Measurements from ENCODE around the gene STARD5.

The STARD5 gene

DNA sequence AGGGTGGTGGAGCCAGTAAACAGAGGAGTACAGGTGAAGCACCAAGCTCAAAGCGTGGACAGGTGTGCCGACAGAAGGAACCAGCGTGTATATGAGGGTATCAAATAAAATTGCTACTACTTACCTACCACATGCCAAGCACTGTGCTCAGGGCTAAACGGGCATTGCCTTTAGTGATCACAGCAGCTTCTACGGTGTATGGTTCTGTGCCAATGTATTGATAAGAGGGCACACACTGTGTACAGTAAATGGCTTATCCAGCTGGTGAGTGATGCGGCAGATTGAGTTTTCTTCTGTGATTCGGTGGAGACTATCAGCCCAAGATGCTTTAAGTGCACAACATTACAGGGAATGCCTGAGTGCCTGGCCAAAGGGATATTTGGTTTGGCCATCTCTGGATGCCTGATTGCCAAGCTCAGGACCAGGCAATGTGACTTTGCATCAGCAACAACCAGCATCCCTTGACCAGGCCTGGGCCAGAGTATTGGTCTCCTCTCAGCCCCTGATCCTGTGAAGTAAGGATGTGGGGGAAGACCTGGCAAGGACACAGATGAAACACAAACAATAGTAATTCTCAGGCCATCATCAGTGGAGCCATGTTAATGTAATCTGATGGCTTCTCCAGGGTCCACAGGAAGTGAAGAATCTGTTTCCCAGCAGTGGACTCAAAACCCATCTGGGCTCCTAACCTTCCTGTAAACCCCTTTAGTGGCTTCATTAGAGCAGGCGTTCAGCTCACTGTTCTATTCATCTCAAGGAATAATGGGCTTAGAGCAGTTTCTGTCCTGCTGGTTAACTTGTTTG lies 14.1 kb downstream of the STARD5 start:
- DNase-seq = no peak

DNA sequence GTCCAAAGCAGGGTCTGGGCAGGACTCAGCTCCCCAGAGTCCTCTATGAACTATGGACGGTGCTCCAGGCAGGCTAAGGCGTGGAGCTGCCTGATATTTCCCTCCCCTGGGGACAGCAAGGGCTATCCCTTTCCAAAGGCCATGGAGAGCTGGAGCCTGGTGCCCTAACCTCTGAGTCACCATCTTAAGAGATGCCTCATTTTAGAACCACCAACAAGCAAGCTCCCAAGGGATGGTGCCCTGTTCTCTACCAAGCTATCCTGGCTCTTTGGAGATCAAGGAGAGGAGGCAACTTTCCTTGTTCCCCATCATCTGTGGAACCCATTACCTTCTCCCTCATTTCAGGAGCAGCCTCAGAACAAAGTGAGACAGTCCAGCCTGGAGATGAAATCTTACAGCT lies 15.7 kb downstream of the STARD5 start:
- DNase-seq = no peak

DNA sequence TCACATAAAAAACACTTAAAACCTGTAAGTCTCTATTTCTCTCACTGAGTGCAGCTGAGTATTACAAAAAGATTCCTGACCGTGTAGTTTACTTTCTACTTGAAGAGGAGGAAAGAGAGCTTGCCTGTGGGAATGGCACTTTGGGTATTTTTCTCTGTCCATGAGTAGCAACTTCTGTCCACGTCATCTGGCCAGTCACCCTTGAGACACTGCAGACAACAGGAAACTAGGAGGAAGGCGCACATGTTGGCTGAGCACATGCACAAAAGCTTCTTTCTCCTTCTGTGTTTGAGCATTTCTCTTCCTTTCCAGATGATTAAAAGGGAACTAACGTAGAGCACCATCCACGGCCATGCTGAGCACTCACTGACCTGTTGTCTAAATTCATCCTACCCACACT lies 19.7 kb downstream of the STARD5 start:
- DNase-seq = peak; percentile 38

GRCh38 chr15:81303244-81304225 lies 20.4 kb downstream of the STARD5 start:
- peak; percentile 2 for DNase-seq

GRCh38 chr15:81302701-81303109 lies 21.2 kb downstream of the STARD5 start:
- peak; percentile 87 for DNase-seq

GRCh38 chr15:81301815-81302399 lies 22.0 kb downstream of the STARD5 start:
- DNase-seq = peak; percentile 90

DNA sequence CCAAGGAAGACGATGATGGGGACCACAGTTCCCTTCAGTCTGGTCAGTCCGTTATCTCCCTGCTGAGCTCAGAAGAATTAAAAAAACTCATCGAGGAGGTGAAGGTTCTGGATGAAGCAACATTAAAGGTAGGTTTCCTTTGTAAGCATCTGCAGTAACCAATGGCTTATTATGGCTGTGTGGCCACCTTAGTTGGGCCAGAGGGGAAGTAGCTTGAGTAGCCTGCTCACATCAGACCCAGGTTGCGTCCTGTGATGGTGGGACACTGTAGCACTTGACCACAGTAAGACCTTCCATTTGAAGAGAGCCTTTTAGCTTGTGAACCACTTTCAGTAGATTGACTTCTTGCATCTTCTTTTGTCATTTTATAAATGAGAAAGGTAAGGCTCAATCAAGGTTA lies 22.6 kb downstream of the STARD5 start:
- DNase-seq = no peak

GRCh38 chr15:81299630-81300273 lies 24.2 kb downstream of the STARD5 start:
- no peak for DNase-seq

- DNase-seq = no peak
Measured at GRCh38 chr15:81299156-81299555, 24.8 kb downstream of the STARD5 start.

- DNase-seq = no peak
Measured at GRCh38 chr15:81298611-81299010, 25.3 kb downstream of the STARD5 start.

DNA sequence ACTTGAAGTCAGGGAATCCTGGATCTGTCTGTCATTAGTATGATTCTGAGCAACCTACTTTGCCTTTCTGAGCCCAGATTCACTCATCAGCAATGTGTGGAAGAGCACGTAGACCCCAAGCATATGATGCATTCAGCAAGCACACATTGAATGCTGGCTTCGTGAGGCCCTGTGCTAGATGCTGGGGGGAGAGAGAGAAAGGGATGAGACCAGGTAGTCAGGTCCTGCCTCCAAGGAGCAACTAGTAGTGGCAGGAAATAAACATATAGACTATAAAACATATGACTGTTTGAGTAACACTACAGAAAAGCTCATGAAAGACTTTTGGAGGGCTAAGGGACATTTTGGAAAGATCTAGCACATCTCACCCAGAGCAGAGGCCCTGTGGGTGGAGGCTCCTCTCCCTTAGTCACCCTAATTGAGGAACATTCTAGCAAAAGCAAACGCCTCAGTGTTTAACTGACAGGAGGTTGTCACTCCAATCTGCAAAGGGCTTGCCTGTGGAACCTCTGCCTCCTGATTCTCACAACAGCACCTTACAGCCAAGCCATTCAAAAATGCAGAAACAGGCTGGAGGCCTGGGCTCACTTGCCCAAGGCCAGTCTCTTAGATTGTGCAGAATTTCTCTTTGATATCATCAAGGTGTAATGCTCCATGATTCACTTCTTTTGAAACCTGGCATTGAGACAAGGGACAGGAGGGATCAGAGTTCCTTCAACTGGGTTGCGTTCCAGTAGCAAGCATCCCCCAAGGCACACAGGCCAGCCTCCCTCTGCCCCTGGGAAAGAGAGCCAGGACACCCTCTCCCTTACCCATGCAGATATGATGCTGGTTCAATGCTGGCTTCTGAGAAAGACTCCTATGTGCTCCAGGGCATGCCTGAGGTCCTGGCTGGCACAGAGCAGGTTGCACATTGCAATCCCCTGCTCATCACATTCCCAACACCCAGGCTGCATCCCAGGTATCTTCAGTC lies 26.1 kb downstream of the STARD5 start:
- peak; percentile 45 for DNase-seq

GRCh38 chr15:81297147-81297572 lies 26.8 kb downstream of the STARD5 start:
- no peak for DNase-seq

- DNase-seq = peak; percentile 97
Measured at GRCh38 chr15:81296673-81297072, 27.3 kb downstream of the STARD5 start.

GRCh38 chr15:81296186-81296585 lies 27.8 kb downstream of the STARD5 start:
- no peak for DNase-seq

- DNase-seq = peak; percentile 42
Measured at GRCh38 chr15:81295486-81296121, 28.3 kb downstream of the STARD5 start.

- no peak for DNase-seq
Measured at GRCh38 chr15:81294516-81294880, 29.4 kb downstream of the STARD5 start.

- DNase-seq = peak; percentile 91
Measured at GRCh38 chr15:81293728-81294515, 30.0 kb downstream of the STARD5 start.

- DNase-seq = no peak
Measured at GRCh38 chr15:81292523-81293001, 31.4 kb downstream of the STARD5 start.

GRCh38 chr15:81291916-81292522 lies 31.9 kb downstream of the STARD5 start:
- no peak for DNase-seq

DNA sequence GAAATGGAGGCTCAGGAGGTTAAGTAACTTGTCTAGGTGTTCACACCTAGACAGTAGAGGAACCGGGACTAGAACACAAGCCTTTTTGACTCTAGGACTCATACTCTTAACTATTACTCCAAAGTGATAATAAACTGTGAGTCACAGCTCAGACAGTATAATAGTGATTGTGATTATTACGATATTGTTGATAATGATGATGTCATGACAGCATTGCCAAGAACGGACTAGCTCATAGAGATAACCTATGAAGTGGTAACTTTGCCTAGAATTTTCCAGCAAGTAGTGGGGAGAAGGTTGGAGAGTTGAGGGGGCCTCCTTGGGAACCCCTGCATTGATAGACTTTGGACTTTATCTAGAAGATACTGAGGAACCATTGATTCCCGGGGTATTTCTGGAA lies 34.0 kb downstream of the STARD5 start:
- no peak for DNase-seq
